Brain pericyte (primary cell): ENCODE data around the gene KRTAP11-1.

Experiments
- DNase-seq: peaks from one replicate; pipeline ENCODE4 v3.0.0-alpha.2; 2012; ENCODE audit warnings: low read depth, low spot score

The KRTAP11-1 gene, protein sequence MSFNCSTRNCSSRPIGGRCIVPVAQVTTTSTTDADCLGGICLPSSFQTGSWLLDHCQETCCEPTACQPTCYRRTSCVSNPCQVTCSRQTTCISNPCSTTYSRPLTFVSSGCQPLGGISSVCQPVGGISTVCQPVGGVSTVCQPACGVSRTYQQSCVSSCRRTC

GRCh38 chr21:30881480-30881879 lies at the start of gene KRTAP11-1:
KRTAP11-1 (minus strand) TSS chr21:30881580; CDS start chr21:30881524, 56 bp downstream.
- DNase-seq, result no peak

DNA sequence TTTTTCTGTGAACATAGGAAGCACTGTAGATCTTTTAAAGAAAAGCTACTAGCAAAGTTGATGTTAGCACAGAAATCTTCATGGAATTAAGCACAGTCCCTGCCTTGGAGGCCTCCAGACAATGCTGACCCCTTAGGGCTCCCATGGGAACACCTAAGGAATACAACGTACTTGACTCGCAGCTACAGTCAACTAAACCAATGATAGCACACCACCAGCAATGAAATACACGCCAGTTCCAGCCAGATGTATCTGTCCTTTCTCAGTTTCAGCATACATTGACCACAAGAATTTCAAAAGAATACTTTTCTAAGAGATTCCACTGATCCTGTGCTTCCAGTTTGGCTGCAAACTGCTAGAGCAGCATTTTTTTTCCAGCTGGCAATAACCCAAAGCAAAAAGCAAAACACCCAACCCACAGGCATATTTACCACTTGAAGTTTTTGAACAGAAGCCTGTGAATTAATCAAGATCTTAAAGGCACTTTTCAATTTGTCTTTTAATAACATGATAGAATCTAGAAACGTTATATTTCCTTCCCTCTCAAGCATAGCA lies 42.8 kb upstream of the KRTAP11-1 start:
- no peak for DNase-seq

DNA sequence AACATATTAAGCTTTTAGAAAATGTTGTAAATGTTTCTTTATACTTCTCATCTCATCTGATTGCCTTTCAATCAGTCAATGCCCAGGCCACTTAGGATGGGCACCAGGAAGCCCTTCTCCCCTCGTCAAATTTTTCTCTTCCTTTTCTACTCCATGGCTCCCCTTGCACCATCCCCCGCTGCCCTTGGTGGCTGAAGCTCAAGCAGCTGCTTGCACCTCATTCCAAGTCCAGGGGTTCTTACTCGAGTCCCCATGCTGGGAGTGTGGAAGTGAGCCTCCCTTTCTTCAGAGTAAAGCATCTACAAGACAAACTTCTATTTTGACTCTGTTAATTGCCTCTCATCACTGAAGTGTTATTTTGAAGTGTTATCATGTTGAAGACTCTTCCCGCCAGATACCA lies 39.7 kb upstream of the KRTAP11-1 start:
- no peak for DNase-seq

GRCh38 chr21:30917557-30917956 lies 36.2 kb upstream of the KRTAP11-1 start:
- DNase-seq, result no peak

GRCh38 chr21:30900881-30901280 lies 19.5 kb upstream of the KRTAP11-1 start:
- no peak for DNase-seq

DNA sequence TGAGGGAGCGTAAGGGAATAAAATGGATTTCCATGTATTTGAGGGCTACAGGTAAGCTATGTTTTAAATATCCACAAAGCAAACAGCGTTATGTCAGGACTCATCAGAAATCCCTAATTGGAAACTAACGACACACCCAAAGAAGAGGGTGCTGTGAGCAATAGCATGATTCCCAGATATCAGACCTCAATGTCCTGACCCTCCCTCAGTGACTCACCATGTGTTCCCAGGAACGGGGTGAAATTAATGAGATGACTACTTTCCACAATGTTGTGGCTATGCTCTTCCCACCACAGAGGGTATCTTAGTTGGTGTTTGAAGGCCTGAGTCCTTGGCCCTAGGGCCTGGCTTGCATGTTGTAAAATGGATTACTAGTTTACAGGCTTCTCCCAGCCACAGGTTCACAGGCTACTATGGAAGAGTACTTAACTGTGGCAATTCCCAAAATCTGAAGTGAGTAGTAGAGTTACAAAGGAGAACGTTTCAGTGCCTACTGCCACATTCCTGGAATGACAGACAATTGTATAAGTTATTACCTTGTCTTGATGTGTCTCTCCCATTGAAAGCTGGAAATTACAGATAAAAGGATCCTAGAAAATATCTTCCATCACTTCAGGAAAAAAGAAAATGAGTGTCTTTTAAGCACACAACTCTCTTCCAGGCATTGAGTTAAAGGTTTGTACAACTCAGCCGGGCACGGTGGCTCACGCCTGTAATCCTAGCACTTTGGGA lies 1.7 kb upstream of the KRTAP11-1 start:
- DNase-seq, result no peak

GRCh38 chr21:30880914-30881313 lies 466 bp downstream of the KRTAP11-1 start:
- no peak for DNase-seq

GRCh38 chr21:30874526-30874925 lies 6.9 kb downstream of the KRTAP11-1 start:
- DNase-seq, result no peak

- DNase-seq, result no peak
Observed at GRCh38 chr21:30847627-30848500, 33.5 kb downstream of the KRTAP11-1 start.

DNA sequence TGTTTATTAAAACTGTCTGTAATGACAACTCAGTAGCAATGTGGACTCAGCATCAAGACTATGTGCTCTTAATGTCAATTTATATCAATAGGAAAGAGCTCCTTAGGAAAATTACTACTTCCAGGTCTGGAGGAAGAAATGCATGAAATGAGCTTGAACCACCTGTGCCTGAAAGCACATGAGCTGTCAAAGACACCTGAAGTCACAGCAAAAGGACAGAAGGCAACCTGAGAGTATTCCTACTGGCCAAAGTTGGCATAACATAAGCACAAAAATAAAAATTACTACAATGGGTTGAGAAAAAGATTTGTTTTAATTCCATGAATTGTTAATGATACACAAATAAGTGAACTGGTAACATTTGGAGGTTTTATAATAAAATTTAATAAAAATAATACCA lies 38.4 kb downstream of the KRTAP11-1 start:
- no peak for DNase-seq

GRCh38 chr21:30839304-30839703 lies 42.1 kb downstream of the KRTAP11-1 start:
- no peak for DNase-seq

- no peak for DNase-seq
Observed at GRCh38 chr21:30838536-30838935, 42.8 kb downstream of the KRTAP11-1 start.

DNA sequence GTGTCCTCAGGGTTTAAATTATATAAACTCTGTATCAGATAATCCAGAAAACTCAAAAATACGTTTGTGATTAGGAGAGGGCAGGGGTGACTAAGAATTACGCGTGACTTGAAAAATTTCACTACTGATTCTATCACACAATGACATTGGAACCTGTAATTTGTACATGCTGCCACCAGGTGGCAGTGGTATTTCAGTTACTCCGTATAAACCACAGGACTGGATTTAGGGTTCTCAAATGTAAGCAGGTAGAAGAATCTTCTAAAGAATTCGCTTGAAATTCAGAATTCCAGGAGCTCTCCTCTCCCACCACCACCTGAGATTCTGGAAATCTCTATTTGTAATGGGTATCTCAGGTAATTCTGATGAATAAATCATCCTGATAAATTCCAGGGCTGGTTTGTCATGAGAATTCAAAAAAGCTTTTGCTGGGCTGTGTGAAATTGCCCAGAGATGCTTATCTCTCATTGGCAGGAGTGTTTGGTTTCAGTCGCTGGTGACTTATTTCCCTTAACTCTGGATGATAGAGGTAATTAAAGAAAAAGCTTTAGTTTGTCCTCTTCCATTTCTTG lies 50.1 kb downstream of the KRTAP11-1 start:
- DNase-seq, result no peak
